Esophagus squamous epithelium (tissue), 4 donors: ENCODE data around the gene QTRT2.

Experiments used
- POLR2A ChIP-seq, 4 donors: fragments of 450-650 bp; IDR thresholded peaks; one replicate each; pipeline ENCODE4 v1.6.1; 2017; ENCODE audit warnings: antibody characterized with exemption in 4 of 4, mild to moderate bottlenecking in 4 of 4, moderate library complexity in 3 of 4
- TF ChIP-seq, protein P1 (sequence below), 6 experiments: fragments of 450-650 bp in 4 of 6; fragments of 200-600 bp in 2 of 6; sonication (generic) in 2 of 6; IDR thresholded peaks; one replicate each; pipeline ENCODE4 v1.5.1; 2016 to 2019; ENCODE audit warnings: antibody characterized with exemption in 6 of 6, mild to moderate bottlenecking in 4 of 6, moderate library complexity in 4 of 6

- TF ChIP-seq, protein P1, sequence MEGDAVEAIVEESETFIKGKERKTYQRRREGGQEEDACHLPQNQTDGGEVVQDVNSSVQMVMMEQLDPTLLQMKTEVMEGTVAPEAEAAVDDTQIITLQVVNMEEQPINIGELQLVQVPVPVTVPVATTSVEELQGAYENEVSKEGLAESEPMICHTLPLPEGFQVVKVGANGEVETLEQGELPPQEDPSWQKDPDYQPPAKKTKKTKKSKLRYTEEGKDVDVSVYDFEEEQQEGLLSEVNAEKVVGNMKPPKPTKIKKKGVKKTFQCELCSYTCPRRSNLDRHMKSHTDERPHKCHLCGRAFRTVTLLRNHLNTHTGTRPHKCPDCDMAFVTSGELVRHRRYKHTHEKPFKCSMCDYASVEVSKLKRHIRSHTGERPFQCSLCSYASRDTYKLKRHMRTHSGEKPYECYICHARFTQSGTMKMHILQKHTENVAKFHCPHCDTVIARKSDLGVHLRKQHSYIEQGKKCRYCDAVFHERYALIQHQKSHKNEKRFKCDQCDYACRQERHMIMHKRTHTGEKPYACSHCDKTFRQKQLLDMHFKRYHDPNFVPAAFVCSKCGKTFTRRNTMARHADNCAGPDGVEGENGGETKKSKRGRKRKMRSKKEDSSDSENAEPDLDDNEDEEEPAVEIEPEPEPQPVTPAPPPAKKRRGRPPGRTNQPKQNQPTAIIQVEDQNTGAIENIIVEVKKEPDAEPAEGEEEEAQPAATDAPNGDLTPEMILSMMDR (IDR thresholded peaks at IDR 0.05), result no peak
- no peak for TF ChIP-seq POLR2A (IDR thresholded peaks at IDR 0.05)
Observed at GRCh38 chr3:114067804-114068203, 11.3 kb downstream of the QTRT2 start.
